PFSK-1 (cell line): ENCODE data around the gene PEAK3.

Experiments
- FOXP2 ChIP-seq: optimal IDR thresholded peaks from 2 replicates; pipeline ENCODE3; 2011; ENCODE audit warnings: borderline replicate concordance, control low read depth, inconsistent platforms; ENCODE audit not compliant: insufficient read depth; ENCODE audit errors: extremely low read length, extremely low read depth
- POLR2AphosphoS5 ChIP-seq: IDR thresholded peaks from 2 replicates; pipeline ENCODE4 v1.6.1; 2012; ENCODE audit warnings: low read depth, mild to moderate bottlenecking, control low read depth, low read length, moderate library complexity
- REST ChIP-seq, 2 experiments: IDR thresholded peaks; 2 replicates each; pipeline versions ENCODE4 v1.6.1 to v1.8.0; 2011 to 2012; ENCODE audit warnings: low read depth in 2 of 2, low read length in 2 of 2, control low read depth in 1 of 2, inconsistent platforms in 1 of 2, mild to moderate bottlenecking in 1 of 2, moderate library complexity in 1 of 2; ENCODE audit not compliant: insufficient read depth in 1 of 2
- SIN3A ChIP-seq: IDR thresholded peaks from 2 replicates; pipeline ENCODE4 v1.6.1; 2012; ENCODE audit warnings: mild to moderate bottlenecking, low read length, moderate library complexity, borderline replicate concordance; ENCODE audit not compliant: insufficient read depth
- TAF1 ChIP-seq: IDR thresholded peaks from 2 replicates; pipeline ENCODE4 v1.6.1; 2012; ENCODE audit warnings: low read length, control low read depth, borderline replicate concordance; ENCODE audit not compliant: insufficient read depth

Gene PEAK3

GRCh38 chr19:2268861-2269243 lies 13.1 kb downstream of the PEAK3 start:
- TF ChIP-seq REST (IDR thresholded peaks at IDR 0.05; ENCODE audit: insufficient read depth in 1 of 2, low read depth in 2 of 2, low read length in 2 of 2) (no peak), TAF1 (no peak), POLR2AphosphoS5 (no peak), FOXP2 (no peak), SIN3A (no peak)

- TF ChIP-seq REST (IDR thresholded peaks at IDR 0.05; ENCODE audit: insufficient read depth in 1 of 2, low read depth in 2 of 2, low read length in 2 of 2) (no peak), SIN3A (no peak), TAF1 (no peak), POLR2AphosphoS5 (no peak), FOXP2 (no peak)
Measured at GRCh38 chr19:2268480-2268830, 13.5 kb downstream of the PEAK3 start.

- TF ChIP-seq TAF1 (no peak), SIN3A (no peak), FOXP2 (peak; percentile 25), POLR2AphosphoS5 (peak; percentile 53), REST (IDR thresholded peaks at IDR 0.05; ENCODE audit: insufficient read depth in 1 of 2, low read depth in 2 of 2, low read length in 2 of 2) (no peak)
Measured at GRCh38 chr19:2266183-2266993, 15.6 kb downstream of the PEAK3 start.

GRCh38 chr19:2261438-2262172 lies 20.4 kb downstream of the PEAK3 start:
- no peak for TF ChIP-seq POLR2AphosphoS5
- TF ChIP-seq FOXP2: no peak
- no peak for TF ChIP-seq TAF1
- no peak for TF ChIP-seq SIN3A
- TF ChIP-seq REST (IDR thresholded peaks at IDR 0.05; ENCODE audit: insufficient read depth in 1 of 2, low read depth in 2 of 2, low read length in 2 of 2): no peak
